ENCODE measurements around the gene LHX8. TPM values are rescaled to one million over a fixed set of nuclear protein-coding genes. Genes with fewer than 3 reads are reported as not detected.

Gene LHX8
- total and polyA plus RNA-seq, 8 donors: not detected

- DNase-seq (no peak), FAIRE-seq (no peak), ATAC-seq (no peak)
- Histone ChIP-seq H3K27me3 (peaks cover 0 to 4% (median 0%) of the 10 kb centered on the region in 4 donors), H3K36me3 (no peaks in the 10 kb centered on the region), H3K9me3 (no peaks in the 10 kb centered on the region), H3K27ac (no peak overlapping the region), H3K4me1 (no peaks in the 10 kb centered on the region), H3K4me3 (no peak overlapping the region)
- WGBS, 2 donors: 59 to 66% methylated on average over 3 of the region's 3 CpGs
- no peak for TF ChIP-seq CTCF (IDR thresholded peaks at IDR 0.05)
- intact Hi-C loops (cut with DNase I): no loop called here
Observed at GRCh38 chr1:75159154-75159553, 25.0 kb downstream of the LHX8 start.

- TF ChIP-seq CTCF (IDR thresholded peaks at IDR 0.05): no peak
- DNase-seq: no peak
- Histone ChIP-seq H3K9me3 (no peaks in the 10 kb centered on the region), H3K27ac (no peak overlapping the region), H3K4me3 (no peak overlapping the region), H3K36me3 (no peaks in the 10 kb centered on the region), H3K27me3 (peaks cover 0 to 5% (median 0%) of the 10 kb centered on the region in 4 donors), H3K4me1 (no peaks in the 10 kb centered on the region)
- FAIRE-seq: no peak
- ATAC-seq: no peak
- intact Hi-C loops (cut with DNase I): no loop called here
Observed at GRCh38 chr1:75165264-75165663, 31.1 kb downstream of the LHX8 start.

- no peaks in the 10 kb centered on the region for H3K4me1 ChIP-seq
- H3K27ac ChIP-seq: no peak overlapping the region
- no peaks in the 10 kb centered on the region for H3K36me3 ChIP-seq
- intact Hi-C loops (cut with DNase I): no loop called here
- no peak for ATAC-seq
- no peaks in the 10 kb centered on the region for H3K9me3 ChIP-seq
- WGBS, 2 donors: 55 to 82% methylated on average over 4 of the region's 4 CpGs
- peaks cover 0 to 5% (median 0%) of the 10 kb centered on the region in 4 donors for H3K27me3 ChIP-seq
- H3K4me3 ChIP-seq: no peak overlapping the region
- DNase-seq: no peak
- no peak for TF ChIP-seq CTCF (IDR thresholded peaks at IDR 0.05)
- FAIRE-seq: no peak
Observed at GRCh38 chr1:75166821-75167220, 32.6 kb downstream of the LHX8 start.

- Histone ChIP-seq H3K9me3 (no peaks in the 10 kb centered on the region), H3K4me3 (no peak overlapping the region), H3K27me3 (no peaks in the 10 kb centered on the region), H3K36me3 (no peaks in the 10 kb centered on the region), H3K27ac (no peak overlapping the region), H3K4me1 (no peaks in the 10 kb centered on the region)
- FAIRE-seq: no peak
- no peak for ATAC-seq
- no peak for DNase-seq
- intact Hi-C loops (cut with DNase I): no loop called here
- 81 to 92% methylated on average over 2 of the region's 2 CpGs for WGBS, 2 donors
- no peak for TF ChIP-seq CTCF (IDR thresholded peaks at IDR 0.05)
Observed at GRCh38 chr1:75170011-75170410, 35.8 kb downstream of the LHX8 start.

GRCh38 chr1:75170981-75171380 is 36.8 kb downstream of the LHX8 start:
- no peaks in the 10 kb centered on the region for H3K27me3 ChIP-seq
- DNase-seq: no peak
- H3K4me1 ChIP-seq: no peaks in the 10 kb centered on the region
- no peak for TF ChIP-seq CTCF (IDR thresholded peaks at IDR 0.05)
- H3K27ac ChIP-seq: no peak overlapping the region
- 56 to 67% methylated on average over 2 of the region's 2 CpGs for WGBS, 2 donors
- ATAC-seq: no peak
- H3K36me3 ChIP-seq: no peaks in the 10 kb centered on the region
- H3K9me3 ChIP-seq: no peaks in the 10 kb centered on the region
- no peak for FAIRE-seq
- intact Hi-C loops (cut with DNase I): no loop called here
- no peak overlapping the region for H3K4me3 ChIP-seq
